Natural killer cell (primary cell): ENCODE results near the gene MYBPC2. TPM values are rescaled to one million over a fixed set of nuclear protein-coding genes. Genes with fewer than 3 reads are reported as not detected.

Experiments used
- ATAC-seq, 3 donors: fragments of 150-1000 bp in 2 of 3; fragments of 200-7000 bp in 1 of 3; cut with Tn5 transposase; 1 replicate in 1 of 3; 2 replicates in 2 of 3; pipeline ENCODE4 v1.10.0; 2021; ENCODE audit warnings: mild to moderate bottlenecking in 2 of 3, moderate library complexity in 2 of 3
- DNase-seq, 2 donors: peaks; one replicate each; pipeline versions ENCODE4 v3.0.0 to v3.0.0-alpha.2; 2013 to 2021; ENCODE audit warnings: mixed read lengths in 1 of 2
- H3K27ac ChIP-seq: one replicate; pipeline ENCODE4 v1.5.1; 2013; ENCODE audit warnings: mild to moderate bottlenecking, low read length
- H3K27me3 ChIP-seq: one replicate; pipeline ENCODE4 v1.6.1; 2013; ENCODE audit warnings: low read length; ENCODE audit not compliant: control insufficient read depth, insufficient read depth
- H3K36me3 ChIP-seq: one replicate; pipeline ENCODE4 v1.6.1; 2013; ENCODE audit warnings: low read length; ENCODE audit not compliant: control insufficient read depth, insufficient read depth
- H3K4me1 ChIP-seq: one replicate; pipeline ENCODE4 v1.6.1; 2013; ENCODE audit warnings: low read length; ENCODE audit not compliant: control insufficient read depth, insufficient read depth
- H3K4me3 ChIP-seq: one replicate; pipeline ENCODE4 v1.5.1; 2013; ENCODE audit warnings: low read length
- H3K9me3 ChIP-seq: one replicate; pipeline ENCODE4 v1.6.1; 2013; ENCODE audit warnings: low read length; ENCODE audit not compliant: control insufficient read depth, insufficient read depth
- H3K27ac Mint-ChIP-seq, 2 donors: one replicate each; pipeline ENCODE4 v1.8.0; 2022; ENCODE audit warnings: mild to moderate bottlenecking in 2 of 2, mixed read lengths in 2 of 2, moderate library complexity in 1 of 2
- H3K27me3 Mint-ChIP-seq, 2 donors: one replicate each; pipeline ENCODE4 v1.8.0; 2022; ENCODE audit warnings: low read depth in 2 of 2, mixed read lengths in 2 of 2
- H3K36me3 Mint-ChIP-seq: one replicate; pipeline ENCODE4 v1.8.0; 2022; ENCODE audit warnings: mixed read lengths
- H3K4me1 Mint-ChIP-seq, 2 donors: one replicate each; pipeline ENCODE4 v1.8.0; 2022; ENCODE audit warnings: mixed read lengths in 2 of 2
- H3K4me3 Mint-ChIP-seq: one replicate; pipeline ENCODE4 v1.8.0; 2022; ENCODE audit warnings: mild to moderate bottlenecking, moderate library complexity, mixed read lengths
- H3K9me3 Mint-ChIP-seq, 2 donors: one replicate each; pipeline ENCODE4 v1.8.0; 2022; ENCODE audit warnings: mixed read lengths in 2 of 2
- WGBS: methylation state at CpG from one replicate; pipeline ENCODE4 v1.1.7; 2013; ENCODE audit warnings: missing lambda C conversion rate; ENCODE audit not compliant: insufficient coverage; 5-methylcytosine and 5-hydroxymethylcytosine counted together
- intact Hi-C: fragments of 100-400 bp; cut with micrococcal nuclease; formaldehyde crosslinking; loops from one replicate; pipeline ENCODE4 v1.14.2; 2022
- total RNA-seq, 4 donors: library from RNA; stranded (reverse); fragments of 120-200 nt in 1 of 4; gene quantifications; one replicate each; pipeline versions ENCODE4 v1.2.3 to v1.2.4, GENCODE V29; 2013 to 2022
- TF ChIP-seq, protein P1 (sequence below): fragments of 200-600 bp; IDR thresholded peaks from one replicate; pipeline ENCODE4 v1.8.0; 2022; ENCODE audit warnings: antibody characterized with exemption

Gene MYBPC2
- total RNA-seq, 3 donors from 2014 or later (not counting 1 experiment from before 2014, with no cell fraction given) = 0.09 to 0.15 TPM; not detected in 1

DNA sequence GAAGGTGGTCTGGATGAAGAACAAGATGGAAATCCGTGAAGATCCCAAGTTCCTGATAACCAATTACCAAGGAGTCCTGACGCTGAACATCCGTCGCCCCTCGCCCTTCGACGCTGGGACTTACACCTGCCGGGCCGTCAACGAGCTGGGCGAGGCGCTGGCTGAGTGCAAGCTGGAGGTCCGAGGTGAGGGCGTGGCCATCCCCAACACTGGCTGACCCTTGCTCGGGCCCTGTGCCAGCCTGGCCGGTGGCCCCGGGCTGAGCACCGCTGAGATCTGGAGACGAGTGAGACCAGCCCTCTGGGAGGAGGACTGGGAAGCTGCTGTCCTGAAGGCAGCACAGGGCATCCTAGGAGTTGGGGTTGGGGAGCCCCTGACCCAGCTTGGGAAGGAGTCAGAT is 31.7 kb downstream of the MYBPC2 start:
- H3K4me1 ChIP-seq = peaks cover 11% of the 10 kb centered on the region
- WGBS = 85% methylated on average over 19 of the region's 19 CpGs
- no peaks in the 10 kb centered on the region for H3K36me3 Mint-ChIP-seq
- DNase-seq (no peak), ATAC-seq (no peak)
- H3K4me1 Mint-ChIP-seq = peaks cover 0 to 6% of the 10 kb centered on the region in 2 donors
- TF ChIP-seq, protein P1, sequence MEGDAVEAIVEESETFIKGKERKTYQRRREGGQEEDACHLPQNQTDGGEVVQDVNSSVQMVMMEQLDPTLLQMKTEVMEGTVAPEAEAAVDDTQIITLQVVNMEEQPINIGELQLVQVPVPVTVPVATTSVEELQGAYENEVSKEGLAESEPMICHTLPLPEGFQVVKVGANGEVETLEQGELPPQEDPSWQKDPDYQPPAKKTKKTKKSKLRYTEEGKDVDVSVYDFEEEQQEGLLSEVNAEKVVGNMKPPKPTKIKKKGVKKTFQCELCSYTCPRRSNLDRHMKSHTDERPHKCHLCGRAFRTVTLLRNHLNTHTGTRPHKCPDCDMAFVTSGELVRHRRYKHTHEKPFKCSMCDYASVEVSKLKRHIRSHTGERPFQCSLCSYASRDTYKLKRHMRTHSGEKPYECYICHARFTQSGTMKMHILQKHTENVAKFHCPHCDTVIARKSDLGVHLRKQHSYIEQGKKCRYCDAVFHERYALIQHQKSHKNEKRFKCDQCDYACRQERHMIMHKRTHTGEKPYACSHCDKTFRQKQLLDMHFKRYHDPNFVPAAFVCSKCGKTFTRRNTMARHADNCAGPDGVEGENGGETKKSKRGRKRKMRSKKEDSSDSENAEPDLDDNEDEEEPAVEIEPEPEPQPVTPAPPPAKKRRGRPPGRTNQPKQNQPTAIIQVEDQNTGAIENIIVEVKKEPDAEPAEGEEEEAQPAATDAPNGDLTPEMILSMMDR = no peak
- H3K27me3 Mint-ChIP-seq = peaks cover 0 to 19% of the 10 kb centered on the region in 2 donors
- no peaks in the 10 kb centered on the region for H3K36me3 ChIP-seq
- H3K27ac Mint-ChIP-seq = no peak overlapping the region
- no peak overlapping the region for H3K4me3 Mint-ChIP-seq
- no peak overlapping the region for H3K27ac ChIP-seq
- no peak overlapping the region for H3K4me3 ChIP-seq
- no peaks in the 10 kb centered on the region for H3K27me3 ChIP-seq
- intact Hi-C loops = no loop called here
- no peaks in the 10 kb centered on the region for H3K9me3 Mint-ChIP-seq
- no peaks in the 10 kb centered on the region for H3K9me3 ChIP-seq

DNA sequence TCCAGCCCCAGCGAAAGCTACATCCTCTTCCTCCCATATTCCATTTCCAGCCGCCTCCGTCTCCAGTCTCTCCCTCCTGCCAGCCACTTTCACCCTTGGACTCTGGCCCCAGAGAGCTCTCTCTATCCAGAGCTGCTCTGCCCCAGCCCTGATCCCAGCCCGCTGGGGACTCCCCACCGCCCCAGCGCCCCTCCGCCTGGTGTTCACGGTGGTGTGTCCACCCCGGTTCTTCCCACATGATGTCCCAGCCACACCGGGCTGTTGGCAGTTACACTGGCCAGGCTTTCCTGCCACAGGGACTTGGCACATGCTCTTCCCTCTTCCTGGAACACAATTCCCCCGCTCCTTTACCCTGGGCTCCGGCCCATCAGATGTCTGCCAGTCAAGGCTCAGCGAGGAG is 32.3 kb downstream of the MYBPC2 start:
- H3K4me3 Mint-ChIP-seq = no peak overlapping the region
- Histone ChIP-seq H3K27me3 (no peaks in the 10 kb centered on the region), H3K4me1 (peaks cover 8% of the 10 kb centered on the region), H3K4me3 (no peak overlapping the region), H3K27ac (no peak overlapping the region), H3K9me3 (no peaks in the 10 kb centered on the region), H3K36me3 (no peaks in the 10 kb centered on the region)
- no peak overlapping the region for H3K27ac Mint-ChIP-seq
- no peaks in the 10 kb centered on the region for H3K36me3 Mint-ChIP-seq
- peaks cover 0 to 19% of the 10 kb centered on the region in 2 donors for H3K27me3 Mint-ChIP-seq
- intact Hi-C loops = no loop called here
- no peaks in the 10 kb centered on the region for H3K9me3 Mint-ChIP-seq
- ATAC-seq (no peak), DNase-seq (no peak)
- 92% methylated on average over 13 of the region's 13 CpGs for WGBS
- peaks cover 0 to 6% of the 10 kb centered on the region in 2 donors for H3K4me1 Mint-ChIP-seq
- TF ChIP-seq, protein P1 = no peak

DNA sequence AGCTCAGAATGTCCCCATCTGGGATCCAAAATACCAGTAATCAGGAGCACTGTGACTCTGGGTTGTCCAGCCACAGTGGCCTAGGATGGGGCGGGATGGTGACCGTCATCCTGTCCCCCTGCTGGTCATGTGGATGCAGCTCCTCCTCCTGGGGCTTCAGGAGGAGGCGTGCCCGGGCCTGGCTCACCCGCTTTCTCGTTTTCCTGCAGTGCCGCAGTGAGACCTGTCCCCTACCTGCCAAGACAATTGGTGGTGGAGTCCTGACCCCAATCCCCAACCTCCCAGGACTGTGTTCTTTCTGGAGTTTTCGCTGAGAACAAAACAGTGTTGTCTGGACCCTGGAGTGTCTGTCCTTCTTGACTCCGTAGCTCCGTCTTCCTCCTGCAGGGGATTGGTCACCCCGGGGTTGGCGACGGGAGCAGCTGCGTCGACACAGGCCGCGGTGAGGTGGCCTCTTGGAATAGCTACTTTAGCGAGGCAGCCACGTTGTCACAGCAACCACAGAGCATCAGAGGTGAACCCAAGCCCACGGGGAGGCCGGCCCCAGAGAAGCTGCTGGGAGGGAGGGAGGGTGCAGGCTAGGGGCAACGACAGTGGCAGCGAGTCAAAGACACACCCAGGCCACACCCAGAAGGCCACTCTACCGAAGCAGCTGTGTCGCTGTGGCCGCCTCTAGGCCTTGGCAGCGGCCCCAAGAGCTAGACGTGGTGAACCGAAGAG is 33.5 kb downstream of the MYBPC2 start:
- Histone ChIP-seq H3K36me3 (no peaks in the 10 kb centered on the region), H3K4me1 (peaks cover 2% of the 10 kb centered on the region), H3K27ac (no peak overlapping the region), H3K9me3 (no peaks in the 10 kb centered on the region), H3K27me3 (no peaks in the 10 kb centered on the region), H3K4me3 (no peak overlapping the region)
- 71% methylated on average over 29 of the region's 29 CpGs for WGBS
- H3K27me3 Mint-ChIP-seq = peaks cover 0 to 15% of the 10 kb centered on the region in 2 donors
- H3K9me3 Mint-ChIP-seq = no peaks in the 10 kb centered on the region
- H3K4me3 Mint-ChIP-seq = no peak overlapping the region
- TF ChIP-seq, protein P1 = no peak
- no peak for ATAC-seq
- no peak overlapping the region for H3K27ac Mint-ChIP-seq
- no peak for DNase-seq
- no peaks in the 10 kb centered on the region for H3K36me3 Mint-ChIP-seq
- intact Hi-C loops = no loop called here
- peaks cover 0 to 4% of the 10 kb centered on the region in 2 donors for H3K4me1 Mint-ChIP-seq

DNA sequence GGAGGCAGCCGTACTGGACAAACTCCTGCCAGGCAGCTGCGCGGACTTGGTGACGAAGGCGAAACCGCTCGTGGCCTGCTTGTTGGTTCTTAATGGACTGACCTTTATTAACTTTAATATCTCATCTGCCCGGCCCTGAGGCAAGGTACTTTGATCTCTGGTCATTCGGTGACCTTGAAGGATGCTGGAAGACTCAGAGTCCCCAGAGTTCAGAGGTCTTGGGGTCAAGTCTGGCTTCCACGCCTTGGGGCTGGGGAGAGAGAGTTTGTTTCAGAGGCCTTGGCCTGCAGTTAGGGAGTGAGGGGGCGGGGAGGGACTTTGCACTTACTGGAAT is 34.0 kb downstream of the MYBPC2 start:
- H3K27ac Mint-ChIP-seq = no peak overlapping the region
- no peaks in the 10 kb centered on the region for H3K4me1 ChIP-seq
- H3K4me3 Mint-ChIP-seq = no peak overlapping the region
- no peaks in the 10 kb centered on the region for H3K9me3 Mint-ChIP-seq
- intact Hi-C loops = no loop called here
- H3K4me3 ChIP-seq = no peak overlapping the region
- ATAC-seq (no peak), DNase-seq (no peak)
- TF ChIP-seq, protein P1 = no peak
- no peak overlapping the region for H3K27ac ChIP-seq
- no peaks in the 10 kb centered on the region for H3K9me3 ChIP-seq
- H3K36me3 ChIP-seq = no peaks in the 10 kb centered on the region
- peaks cover 0 to 12% of the 10 kb centered on the region in 2 donors for H3K27me3 Mint-ChIP-seq
- H3K27me3 ChIP-seq = no peaks in the 10 kb centered on the region
- H3K36me3 Mint-ChIP-seq = no peaks in the 10 kb centered on the region
- H3K4me1 Mint-ChIP-seq = no peaks in the 10 kb centered on the region
- 86% methylated on average over 11 of the region's 11 CpGs for WGBS
